ENCODE measurements around the gene LMO1.

GRCh38 chr11:8183111-8183510 is 80.6 kb downstream of the LMO1 start:
- TF ChIP-seq TEAD4 (IDR thresholded peaks at IDR 0.05): no peak
- TF ChIP-seq MAX (IDR thresholded peaks at IDR 0.05): no peak
- TF ChIP-seq TAF1 (IDR thresholded peaks at IDR 0.05; ENCODE audit: low read depth): no peak

Data from Ishikawa (cell line).